Islet of Langerhans (tissue), 1 donor: Measurements from ENCODE around the gene TSPAN1.

ENCODE experiments used
- FAIRE-seq: peaks from one replicate; lab custom pipeline; 2011; peaks lifted over from hg19 to GRCh38; lab: Jason Lieb, UNC

TSPAN1 gene

DNA sequence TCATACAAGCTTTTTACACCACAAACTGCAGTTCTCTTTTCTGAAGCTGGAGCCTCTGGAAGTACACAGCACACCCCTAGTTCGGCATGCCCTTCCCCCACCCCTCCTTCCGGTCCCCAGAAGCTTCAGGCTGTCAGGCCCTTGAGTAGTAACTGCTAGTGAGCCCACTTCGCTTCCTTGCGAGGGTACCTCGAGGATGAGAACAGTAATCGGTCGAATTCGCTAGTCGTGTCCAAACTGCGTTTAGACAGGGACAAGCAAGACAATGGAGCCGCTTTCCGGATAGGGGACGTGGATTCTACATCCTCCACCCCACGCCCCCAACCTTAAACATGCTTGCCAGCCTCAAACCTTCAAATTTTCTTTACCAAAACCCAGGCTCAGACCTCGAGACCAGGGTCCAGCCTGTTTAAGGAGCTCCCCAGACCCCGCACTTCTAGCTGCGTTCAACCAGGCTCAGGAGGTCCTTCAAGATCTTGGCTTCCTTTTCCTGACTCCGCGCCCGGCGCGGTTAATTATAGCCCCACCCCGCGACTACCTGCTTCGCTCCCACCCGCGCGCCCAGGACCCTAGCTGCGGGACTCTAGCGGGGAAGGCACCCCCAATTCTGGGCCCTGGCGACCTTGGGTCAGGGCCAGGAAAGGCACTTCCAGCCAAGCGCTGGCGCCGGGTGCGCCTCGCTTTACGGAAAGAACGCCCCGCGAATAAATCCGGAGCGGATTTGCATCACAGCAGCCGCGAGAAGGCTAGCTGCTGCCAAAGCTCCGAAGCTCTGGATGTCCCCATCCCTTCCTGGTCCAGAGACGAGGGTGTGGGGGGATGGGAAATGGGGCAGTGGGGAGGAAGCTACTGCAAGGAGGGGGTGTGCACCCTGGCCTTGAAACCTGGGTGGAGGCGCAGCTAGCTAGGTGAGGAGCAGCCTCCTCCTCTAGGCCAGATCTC, 8.1 kb upstream of the TSPAN1 start:
- no peak for FAIRE-seq

DNA sequence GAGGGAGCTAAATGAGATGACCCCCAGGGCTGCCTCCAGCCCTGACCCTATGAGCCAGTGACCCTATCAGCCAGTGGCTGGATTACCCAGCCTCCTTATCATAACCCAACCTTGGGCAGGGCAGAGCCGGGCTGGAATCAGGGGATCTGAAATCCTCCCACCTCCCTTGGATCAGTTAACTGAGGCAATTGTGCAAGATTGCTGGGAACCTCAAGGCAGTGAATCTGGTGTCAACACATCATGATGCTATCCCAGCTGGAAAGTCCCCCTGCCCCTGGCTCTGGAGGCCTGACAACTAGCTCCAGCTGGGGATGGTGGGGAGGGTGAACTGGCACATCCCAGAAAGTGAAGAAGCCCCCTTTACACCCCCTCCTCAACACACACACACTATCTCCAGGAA, 6.4 kb upstream of the TSPAN1 start:
- no peak for FAIRE-seq

DNA sequence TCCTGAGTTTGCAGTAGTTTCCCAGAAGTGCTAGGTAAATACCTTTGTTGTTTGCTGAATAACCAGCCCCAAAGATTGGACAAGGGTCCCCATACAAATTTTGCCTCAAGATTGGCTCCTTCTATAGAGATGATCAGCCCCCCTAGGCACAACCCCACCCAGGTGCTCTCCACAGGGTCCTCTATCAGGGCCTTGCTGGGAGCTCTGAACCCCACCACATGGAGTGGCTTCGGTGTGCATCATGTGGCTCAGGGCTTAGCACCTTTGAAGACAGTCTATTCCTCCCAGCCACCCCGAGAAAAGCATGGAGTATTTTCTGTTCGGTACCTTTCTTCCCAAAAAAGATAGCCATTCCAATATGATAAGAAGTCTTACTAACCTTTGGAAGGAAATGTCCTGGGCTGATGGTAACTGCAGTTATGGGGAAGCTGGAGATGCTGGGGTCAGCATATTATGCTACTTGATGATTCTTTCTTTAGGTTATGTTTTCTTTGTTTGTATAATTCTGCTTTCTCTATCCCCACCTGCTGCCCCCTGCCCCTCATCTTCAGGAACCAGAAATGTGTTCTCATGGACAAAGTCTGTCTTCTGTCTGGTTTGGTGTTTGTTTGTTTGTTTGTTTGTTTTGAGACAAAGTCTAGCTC, 5.0 kb upstream of the TSPAN1 start:
- FAIRE-seq = no peak

DNA sequence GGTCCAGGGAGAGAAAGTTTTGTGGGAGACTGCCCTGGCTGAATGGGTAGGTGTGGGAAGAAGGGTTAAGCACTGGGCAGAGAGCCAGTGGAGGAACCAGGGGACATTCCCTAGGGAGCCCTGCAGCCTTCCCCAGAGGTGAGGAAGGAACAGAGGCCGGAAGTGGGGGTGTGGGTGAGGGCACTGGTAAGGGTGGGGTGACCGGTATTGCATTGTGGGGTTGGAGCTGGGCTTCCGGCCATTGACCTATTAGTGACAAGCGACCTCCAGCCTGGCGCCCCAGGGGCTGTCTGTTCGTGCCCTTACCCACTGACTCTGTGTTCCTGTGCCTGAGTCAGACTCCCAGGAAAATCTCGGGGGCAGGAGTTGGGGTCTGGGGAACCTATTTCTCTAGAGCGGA, 3.5 kb upstream of the TSPAN1 start:
- FAIRE-seq = no peak

DNA sequence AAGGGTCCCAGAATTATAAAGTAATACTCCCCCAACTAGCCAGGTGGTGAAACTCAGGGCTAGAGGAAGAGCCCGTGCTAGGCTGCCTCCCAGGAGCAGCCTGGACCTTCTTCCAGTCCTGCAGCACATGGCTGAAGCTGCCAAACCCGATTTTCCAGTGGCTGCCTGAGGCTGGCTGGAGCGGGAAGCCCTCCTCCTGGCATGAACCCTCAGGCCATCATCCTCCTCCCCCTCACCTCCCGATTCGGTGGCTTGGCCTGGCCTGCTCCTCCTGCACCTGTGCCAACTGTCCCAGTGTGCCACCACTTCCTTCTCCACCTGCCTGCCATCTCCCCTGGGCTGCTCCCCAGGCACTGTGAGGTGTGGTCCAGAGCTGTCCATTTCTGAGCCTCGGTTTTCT, 3.0 kb upstream of the TSPAN1 start:
- FAIRE-seq = no peak

DNA sequence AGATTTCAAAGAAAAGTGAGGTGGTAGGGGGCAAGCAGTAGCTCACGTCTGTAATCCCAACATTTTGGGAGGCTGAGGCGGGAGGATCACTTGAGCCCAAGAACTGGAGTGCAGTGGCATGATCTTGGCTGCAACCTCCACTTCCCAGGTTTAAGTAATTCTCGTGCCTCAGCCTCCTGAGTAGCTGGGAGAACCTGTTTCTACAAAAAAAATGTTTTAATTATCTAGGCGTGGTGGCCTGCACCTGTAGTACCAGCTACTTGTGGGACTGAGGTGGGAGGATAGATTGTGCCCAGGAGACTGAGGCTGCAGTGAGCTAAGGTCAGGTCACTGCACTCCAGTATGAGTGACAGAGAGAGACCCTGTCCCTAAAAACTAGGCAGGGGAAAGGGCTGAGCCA, 2.6 kb upstream of the TSPAN1 start:
- FAIRE-seq = no peak

DNA sequence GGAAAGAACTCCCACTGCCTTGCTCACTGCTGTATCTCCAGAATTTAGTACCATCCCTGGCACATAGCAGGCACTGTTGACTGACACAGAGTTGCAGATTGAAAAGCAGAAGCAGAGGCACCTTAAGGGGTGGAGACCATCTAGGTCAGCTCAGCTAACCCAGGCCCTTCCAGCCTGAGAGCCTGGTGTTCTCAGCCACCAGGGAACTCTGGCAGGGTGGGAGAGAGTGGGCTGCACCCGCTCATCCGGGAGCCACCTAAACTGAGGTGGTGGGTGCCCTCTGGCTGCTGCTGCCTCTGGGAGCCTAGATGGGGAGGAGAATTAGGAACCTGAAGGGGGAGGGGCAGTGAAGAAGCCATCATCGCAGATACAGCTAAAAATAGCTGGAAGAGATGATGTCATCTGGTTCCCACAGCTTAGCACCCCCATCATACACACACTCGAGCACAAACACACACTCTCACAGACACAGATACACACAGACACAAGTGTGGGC, 1.5 kb upstream of the TSPAN1 start:
- no peak for FAIRE-seq

DNA sequence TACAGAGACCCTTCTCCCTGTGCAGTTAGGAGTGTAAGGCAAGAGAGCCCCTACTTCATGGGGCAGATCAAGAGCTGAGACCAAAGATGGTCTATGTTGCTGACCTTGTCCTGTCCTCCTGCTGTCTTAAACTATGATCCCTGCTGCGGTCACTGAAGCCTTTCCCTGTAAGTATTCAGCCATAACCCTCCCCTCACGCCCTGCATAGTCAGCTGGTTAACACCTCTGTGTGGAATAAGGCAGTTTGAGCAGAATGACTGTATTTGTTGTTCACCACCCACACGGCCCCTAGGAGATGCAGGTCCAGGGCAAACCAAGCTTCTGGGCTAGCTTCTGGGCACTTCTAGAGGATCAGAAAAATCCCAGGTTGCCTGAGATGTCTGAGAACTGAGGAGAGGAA, 356 bp downstream of the TSPAN1 start:
- FAIRE-seq = no peak

DNA sequence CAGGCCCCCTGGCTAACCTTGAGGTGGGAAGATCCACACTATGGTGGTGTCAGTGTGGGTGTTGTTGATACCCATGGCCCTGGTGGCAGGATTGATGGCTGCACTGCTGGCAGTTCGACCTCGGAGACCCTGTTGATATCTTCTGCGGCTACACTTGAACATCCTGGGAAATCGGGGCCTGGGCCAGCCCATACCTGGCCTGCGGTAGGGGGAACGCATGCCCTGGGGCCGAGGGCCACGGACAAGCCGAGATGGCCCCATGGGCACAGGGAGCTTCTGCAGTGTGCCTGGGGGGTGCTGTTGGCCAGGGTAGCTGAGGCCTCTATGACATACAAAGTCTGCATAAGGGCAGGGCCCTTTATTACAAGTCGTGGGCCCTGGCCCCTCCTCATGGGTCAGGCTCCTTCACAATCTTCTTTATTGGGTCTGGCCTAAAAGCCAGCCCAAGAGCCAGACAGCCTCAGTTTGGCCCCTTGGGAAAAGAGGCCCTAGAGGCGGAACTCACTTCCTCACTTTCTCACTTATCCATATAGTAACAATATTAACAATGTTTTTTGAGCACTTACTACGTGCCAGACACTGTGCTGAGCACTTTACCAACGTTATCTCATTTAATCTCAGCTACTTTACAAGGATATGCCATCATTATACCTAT, 1.5 kb downstream of the TSPAN1 start, which contains the start of gene P3R3URF:
P3R3URF (minus strand) TSS at position 278 of the 655 bp plus-strand sequence; CDS start at position 261, 17 bp downstream.
- no peak for FAIRE-seq

DNA sequence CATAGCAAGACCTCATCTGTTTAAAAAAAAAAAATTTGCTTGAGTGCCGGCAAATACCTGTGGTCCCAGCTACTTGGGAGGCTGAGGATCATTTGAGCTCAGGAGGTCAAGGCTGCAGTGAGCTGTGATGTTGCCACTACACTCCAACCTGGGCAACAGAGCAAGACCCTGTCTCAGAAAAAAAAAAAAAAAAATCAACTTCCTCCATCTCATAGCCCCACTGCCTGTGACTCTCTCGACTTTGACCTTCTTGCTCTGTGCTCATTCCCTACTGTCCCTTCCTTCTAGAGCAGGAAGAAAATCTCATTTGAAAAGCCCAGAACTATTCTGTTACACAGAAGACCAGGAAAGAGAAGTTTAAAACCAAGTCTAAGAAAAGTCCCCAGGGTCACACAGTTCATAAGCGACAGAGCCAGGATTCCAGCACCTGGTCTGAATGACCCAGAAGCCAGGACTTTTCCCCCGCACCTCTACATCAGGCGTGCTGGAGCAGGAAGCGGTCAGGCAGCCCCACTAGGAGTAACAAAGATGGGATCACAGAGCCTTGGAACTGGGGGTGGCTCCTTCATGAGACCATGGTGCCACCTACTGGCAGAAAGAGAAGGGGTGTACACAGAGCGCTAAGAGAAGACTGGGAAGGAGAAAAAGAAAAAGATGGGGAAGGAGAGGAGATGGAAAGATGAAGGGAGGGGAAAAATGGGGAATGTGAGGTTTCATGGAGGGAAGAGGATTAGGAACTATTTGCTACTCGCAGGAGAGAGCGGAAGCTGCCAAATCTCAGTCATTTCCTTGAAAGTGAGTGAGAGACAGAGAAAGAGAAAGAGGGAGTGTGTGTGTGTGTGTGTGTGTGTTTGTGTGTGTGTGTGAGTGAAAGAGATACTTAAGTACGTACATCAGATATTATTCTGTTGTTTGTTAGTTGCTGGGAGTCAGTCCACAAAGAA, 4.5 kb downstream of the TSPAN1 start:
- no peak for FAIRE-seq

DNA sequence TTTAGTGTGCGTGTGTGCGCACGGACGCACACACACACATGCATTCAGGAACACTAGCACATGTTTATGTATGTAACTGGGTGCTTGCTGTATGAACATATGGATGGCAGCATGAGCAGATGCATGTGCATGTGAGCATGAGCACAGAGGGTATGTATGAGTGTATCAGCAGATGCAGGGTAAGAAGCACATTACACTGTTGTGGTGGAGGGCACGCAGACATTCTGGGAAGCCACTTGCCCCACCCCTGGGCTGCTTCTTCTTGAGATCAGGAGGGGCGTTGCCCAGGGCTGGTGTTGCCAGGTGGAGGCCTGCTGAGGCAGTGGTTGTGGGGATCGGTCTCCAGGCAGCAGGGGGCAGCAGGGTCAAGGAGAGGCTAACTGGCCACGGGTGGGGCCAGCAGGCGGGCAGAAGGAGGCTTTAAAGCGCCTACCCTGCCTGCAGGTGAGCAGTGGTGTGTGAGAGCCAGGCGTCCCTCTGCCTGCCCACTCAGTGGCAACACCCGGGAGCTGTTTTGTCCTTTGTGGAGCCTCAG, 5.3 kb downstream of the TSPAN1 start:
- FAIRE-seq = no peak

DNA sequence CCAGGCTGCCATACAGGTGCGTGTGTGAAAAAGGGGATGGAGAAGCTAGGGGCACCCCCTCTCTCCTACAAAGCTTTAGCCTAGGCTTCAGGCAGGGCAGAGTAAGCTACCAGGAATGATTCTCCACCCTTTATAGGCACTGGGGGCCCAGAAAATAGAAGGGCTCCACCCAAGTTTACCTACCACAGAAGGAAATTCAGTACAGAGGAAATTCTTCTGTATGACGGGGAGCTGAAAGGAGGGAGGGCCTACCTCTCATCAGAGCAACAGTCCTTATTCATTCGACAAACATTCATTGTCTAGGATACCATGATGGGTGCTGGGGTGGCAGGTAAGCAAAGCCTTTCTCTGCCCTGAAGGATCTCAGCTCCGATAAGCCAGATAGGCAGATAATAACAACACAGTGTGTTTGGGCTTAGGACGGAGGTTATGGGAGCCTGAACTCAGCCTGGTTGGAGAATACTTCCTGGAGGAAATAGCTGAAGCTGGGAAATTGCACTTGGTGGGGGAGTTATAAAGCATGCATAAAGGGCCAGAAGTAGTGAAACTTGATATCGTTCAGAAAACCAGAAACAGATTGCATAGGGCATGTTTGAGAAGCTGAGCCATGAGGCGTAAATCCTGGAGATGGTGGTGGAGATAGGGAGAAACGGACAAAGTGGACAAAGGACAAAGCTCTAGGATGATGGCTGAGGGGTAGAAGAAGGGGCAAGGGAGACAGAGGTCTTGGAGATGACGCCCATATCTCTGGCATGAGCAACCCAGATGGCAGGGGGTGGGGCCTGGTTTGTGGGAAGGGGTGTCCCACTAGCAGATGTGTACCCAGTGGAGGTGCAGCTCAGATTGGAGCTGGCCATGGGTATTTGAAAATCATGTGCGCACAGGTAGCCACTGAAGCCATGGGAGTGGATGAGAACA, 6.7 kb downstream of the TSPAN1 start:
- FAIRE-seq = no peak

DNA sequence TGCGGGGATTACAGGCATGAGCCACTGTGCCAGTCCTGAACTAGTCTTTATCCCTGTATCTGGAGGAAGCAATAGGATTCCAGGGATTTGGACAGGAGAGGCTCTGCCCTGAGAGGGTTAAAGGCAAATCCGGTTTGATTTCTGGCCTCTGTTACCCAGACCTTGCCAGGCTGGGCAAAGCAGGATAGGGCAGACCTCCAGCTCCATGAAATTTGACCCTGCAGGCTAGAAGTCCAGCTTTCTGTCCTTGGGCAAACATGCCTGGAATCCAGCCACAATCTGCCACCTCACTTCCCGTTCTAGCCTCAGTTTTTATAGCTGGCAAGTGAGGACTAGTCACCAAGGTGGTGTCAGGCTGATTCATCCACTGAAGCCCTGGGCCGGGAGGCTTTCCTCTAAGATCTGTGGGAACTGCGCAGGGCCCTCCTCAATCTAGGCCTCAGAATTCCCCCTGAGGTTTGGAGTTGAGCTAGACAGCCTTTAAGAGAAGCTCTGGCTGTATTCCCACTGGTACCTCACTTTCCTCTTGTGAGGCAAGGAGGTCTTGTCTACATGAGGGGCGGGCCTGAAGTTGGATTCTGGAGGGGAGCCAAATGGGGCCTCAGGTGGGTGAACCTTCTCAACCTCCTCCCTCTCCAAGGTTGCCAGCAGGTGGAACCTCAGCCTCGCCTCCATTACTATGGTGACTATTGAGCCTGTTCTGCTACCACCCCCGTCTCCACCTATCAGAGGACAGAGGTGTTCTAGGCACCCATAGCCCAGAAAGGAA, 8.4 kb downstream of the TSPAN1 start:
- peak; percentile 24 for FAIRE-seq

DNA sequence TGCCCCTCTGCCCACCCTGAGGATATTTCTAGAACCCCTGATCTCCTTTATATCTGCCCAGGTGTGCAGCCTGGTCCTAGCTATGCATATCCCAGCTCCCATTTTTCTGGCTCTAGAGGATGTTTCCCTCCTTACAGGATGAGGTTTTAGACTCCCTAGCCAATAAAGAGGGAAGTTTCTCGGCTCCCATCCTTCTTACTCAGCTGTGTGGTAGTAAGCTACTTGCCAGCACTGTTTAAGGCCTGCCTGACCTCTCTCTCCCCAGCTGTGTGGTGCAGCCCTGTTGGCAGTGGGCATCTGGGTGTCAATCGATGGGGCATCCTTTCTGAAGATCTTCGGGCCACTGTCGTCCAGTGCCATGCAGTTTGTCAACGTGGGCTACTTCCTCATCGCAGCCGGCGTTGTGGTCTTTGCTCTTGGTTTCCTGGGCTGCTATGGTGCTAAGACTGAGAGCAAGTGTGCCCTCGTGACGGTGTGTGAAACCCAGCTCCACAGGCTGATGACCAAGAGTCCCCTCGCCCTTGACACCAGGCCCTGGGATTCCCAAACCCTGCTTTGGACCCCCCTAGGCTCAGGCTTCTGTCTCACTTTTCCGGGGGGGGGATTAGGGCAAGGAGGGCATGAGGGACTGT, 9.2 kb downstream of the TSPAN1 start:
- no peak for FAIRE-seq

DNA sequence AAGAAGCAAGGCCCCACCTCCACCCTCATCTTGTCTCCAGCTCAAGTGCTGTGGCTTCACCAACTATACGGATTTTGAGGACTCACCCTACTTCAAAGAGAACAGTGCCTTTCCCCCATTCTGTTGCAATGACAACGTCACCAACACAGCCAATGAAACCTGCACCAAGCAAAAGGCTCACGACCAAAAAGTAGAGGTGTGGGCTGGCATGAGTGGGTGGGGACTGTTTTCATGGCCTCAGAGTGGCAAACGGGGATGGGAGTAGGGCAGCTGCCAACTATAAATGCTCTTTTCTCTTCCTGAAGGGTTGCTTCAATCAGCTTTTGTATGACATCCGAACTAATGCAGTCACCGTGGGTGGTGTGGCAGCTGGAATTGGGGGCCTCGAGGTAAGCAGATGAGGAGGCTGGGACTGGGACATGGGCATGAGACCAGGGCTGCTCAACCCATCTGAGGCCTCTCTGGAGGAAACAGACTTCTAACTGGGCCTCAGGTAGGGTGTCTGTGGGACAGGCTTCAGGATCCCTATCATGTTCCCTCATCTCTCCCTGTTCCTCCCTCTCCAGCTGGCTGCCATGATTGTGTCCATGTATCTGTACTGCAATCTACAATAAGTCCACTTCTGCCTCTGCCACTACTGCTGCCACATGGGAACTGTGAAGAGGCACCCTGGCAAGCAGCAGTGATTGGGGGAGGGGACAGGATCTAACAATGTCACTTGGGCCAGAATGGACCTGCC, 10.2 kb downstream of the TSPAN1 start:
- FAIRE-seq = no peak

DNA sequence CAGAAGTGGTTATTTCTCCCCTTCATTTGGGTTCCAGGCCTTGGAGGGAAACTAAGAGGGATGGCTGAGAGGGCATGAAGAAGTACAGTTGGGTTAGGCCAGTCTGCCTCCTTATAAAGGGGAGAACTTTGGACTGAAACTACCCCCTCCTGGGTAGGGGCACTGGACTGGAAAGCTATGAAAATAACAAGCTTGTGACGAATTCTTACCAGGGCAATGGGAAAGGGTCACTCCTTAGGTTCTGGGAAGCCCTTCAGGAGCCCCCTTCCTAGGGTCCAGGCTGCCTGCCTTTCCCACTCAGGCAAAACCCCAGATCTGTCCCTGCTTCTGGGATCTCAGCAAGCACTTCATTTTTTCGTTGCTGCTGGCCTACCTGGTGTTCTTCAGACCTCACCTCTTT, 11.2 kb downstream of the TSPAN1 start:
- FAIRE-seq = no peak

DNA sequence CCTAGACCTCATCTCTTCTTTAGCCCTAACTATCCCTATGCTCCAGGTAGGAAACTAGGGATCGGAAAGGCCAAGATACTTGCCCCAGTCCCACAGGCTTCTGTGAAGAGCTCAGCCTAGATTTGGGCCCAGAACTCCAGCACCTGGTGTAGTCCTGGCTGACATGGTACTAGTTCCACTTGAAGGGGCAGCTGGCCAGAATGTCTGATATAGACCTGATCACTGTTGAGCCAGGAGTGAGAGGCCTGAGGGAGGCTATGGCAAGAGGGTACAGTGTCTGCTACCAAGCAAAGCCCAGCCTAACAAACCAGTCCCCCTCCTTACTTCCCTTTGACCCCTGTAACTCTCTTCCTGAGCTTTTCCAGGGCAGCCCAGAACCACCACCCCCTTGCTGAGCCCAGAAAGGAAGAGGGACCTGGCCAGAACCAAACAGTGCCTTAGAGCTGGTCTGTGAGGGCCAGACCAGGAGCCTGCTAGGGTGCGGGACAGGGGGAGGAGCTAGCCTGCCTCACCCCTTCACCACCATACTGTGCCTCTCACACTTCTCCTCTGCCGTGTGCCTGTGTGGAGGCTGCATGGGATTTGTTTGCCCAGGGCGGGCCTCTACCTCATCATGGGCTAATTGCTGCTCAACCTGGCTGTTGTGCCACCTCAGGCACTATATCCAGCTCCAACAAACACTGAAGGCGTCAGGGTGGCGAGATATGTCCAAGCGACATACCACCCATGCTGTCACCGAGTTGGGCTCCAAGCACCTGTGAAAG, 12.4 kb downstream of the TSPAN1 start:
- no peak for FAIRE-seq
